ENCODE measurements around the gene TPSD1. TPM values are rescaled to one million over a fixed set of nuclear protein-coding genes. Genes with fewer than 3 reads are reported as not detected.
A peak's percentile ranks its signal among the peaks of the same experiment; 100 is the strongest.
"Not testable (repeated sequence)": the region's sequence is repeated elsewhere in the genome, so short reads cannot be mapped to it uniquely, and the experiment has no call there.

The TPSD1 gene
- total RNA-seq, 1 experiment from 2014 or later: not detected

DNA sequence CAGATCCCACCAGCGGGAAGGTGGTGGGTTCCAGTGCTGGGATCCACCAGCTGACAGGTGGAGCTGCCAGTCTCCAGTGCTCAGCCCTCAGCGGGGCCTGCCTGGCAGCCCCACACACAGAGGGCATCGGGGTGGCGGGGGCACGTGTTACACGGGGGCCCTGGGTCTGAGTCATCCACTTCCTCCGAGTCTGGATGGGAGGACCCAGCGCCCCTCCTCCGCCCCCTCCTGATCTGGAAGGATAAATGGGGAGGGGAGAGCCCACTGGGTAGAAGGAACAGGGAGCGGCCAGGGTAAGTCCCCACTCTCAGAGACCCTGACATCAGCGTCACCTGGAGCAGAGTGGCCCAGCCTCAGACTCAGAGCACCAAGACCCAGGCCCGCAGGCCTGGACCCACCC lies 15.4 kb upstream of the TPSD1 start, which contains the start of gene TPSAB1:
Gene TPSAB1, plus strand, starts transcription at position 270 of the 400 bp plus-strand sequence. CDS start 234 bp downstream, outside the sequence.
- DNase-seq (ENCODE audit: low read depth): not testable (repeated sequence)

- not testable (repeated sequence) for DNase-seq (ENCODE audit: low read depth)
Observed at GRCh38 chr16:1241081-1241480, 14.8 kb upstream of the TPSD1 start.

DNA sequence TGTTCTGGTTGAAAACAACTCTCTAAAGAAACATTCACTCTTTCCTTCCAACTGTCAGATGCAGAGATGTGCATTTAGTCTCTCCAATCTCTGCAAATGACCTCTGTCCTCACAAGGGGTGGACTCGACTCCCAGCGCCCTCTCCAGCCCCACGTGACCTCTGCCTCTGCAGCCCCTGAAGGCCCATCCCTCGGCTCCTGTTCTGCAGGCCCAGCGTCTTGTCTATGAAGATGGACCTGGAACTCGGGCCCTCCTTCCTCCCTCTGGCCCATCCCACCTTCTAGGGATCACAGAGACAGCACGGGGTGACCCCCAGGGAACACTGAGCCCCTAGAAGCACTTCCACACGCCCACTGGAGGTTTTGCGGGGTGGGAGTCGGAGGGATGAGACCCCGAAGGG lies 12.5 kb upstream of the TPSD1 start:
- DNase-seq (ENCODE audit: low read depth): not testable (repeated sequence)

DNA sequence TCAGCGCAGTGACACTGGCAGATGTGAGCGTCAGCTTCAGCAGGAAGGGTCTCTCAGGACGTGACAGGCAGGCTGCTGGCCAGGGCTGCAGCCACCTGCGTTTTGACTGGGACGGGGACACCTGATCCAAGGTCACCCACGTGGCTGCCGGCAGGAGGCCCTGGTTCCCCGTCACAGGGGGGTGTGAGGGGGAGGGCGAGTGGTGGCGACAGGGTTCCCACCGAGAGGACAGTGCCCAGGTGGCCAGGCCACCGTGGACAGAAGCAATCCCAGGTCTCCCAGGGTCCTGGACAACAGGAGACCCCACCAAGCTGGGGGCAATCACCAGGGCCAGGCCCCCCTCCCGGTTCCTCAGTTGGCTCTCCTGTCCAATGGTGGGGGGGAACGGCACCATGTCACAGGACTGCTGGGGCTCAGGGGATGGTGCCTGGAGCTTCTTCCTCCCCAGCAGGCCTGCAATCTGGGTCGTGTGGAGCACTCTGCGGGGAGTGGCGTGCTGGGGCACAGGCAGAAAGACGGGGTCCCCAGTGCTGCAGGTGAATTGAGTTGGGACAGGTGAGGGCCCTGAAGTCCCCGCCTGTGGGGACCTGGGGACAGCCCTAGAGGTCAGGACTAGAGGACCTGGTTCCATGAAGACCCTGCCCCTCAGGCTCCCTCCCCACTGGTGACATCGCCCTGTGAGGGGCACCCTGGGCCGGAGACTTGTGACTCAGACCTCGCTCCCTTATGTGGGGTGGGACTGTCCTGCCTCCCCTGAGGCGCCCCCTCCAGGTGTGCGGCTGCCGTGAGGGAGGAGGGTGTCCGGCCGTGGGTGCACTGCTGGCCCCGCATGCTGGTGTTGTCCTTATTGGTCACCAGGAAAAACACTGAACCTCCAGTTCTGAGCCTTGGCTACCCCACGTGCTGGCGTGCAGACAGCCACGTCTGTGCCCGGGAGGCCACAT lies 11.7 kb upstream of the TPSD1 start:
- not testable (repeated sequence) for DNase-seq (ENCODE audit: low read depth)

DNA sequence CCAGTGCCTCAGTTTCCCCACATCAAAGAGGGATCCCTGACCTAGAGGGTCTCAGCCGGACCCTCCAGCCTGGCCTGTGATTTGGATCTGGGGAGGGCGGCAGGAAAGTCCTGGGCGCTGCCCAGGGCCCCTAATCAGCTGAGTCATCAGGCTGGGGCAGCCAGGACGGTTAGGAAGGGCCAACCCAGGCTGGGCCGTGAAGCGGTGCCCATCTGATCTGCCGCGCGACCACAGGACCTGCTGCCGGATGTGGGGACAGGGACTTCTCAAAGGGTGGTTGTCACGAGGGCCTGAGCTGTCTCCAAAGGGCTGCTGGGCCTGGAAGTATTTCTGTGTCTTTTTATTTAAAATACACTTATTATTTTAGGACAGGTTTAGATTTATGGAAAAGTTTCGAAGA lies 11.0 kb upstream of the TPSD1 start:
- peak; percentile 34 for DNase-seq (ENCODE audit: low read depth)

DNA sequence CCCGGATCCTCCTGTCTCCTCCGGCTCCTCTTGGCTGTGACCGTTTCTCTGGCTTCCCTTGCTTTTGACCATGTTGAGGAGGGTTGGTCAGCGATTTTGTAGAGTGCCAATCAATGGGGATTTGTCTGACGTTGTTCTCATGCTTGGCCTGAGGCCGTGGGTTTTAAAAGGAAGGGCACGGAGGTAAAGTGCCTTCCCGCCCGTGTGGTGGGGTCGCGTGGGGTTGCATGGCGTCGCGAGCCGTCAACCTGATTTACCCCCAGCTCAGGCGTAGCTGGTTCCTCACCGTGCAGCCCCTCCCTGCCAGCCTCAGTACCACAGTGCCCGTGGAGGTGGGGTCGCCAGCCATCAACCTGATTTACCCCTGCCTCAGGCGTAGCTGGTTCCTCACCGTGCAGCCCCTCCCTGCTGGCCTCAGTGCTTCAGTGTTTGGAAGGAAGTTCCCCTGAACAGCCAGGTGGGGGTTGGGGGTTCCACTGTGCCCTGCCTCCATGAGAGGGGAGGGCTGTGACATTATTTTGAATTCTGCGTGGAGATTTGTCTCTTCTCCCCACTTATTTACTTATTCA lies 10.3 kb upstream of the TPSD1 start:
- DNase-seq (ENCODE audit: low read depth): no peak

GRCh38 chr16:1247903-1248537 lies 7.8 kb upstream of the TPSD1 start:
- not testable (repeated sequence) for DNase-seq (ENCODE audit: low read depth)

DNA sequence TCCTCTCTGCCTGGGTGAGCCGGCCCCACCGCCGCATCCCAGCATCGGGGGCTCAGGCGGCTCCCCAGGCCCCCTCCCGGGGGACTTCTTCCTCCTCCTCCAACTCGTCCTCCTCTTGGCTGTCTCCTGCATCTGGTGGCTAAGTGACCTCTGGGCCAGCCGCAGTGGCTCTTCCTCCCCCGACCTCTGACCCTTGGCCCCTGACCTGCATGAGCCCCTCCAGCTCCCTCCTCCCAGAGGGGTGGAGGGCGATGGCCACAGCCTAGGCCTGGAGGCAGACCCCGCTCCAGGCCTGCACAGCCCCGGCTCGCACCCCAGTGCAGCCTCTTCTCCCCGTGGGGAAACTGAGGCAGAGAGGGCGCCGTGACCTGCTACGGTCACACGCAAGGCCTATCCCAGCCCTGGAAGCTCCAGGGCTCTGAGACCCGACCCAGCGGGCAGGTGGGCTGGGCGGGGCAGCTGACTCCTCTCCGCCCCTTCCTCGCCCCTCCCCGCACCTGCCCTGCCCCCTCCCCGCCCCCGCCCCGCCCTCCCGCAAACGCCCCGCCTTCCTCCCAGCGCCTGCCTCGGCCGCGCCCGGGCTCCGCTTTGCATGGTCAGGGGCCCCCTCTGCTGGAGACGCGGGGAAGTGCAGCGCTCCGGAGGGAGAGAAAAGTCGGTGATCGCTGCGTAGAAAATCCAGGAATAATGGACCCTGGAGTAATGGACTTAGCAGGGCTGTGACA lies 6.7 kb upstream of the TPSD1 start:
- DNase-seq (ENCODE audit: low read depth): not testable (repeated sequence)

DNA sequence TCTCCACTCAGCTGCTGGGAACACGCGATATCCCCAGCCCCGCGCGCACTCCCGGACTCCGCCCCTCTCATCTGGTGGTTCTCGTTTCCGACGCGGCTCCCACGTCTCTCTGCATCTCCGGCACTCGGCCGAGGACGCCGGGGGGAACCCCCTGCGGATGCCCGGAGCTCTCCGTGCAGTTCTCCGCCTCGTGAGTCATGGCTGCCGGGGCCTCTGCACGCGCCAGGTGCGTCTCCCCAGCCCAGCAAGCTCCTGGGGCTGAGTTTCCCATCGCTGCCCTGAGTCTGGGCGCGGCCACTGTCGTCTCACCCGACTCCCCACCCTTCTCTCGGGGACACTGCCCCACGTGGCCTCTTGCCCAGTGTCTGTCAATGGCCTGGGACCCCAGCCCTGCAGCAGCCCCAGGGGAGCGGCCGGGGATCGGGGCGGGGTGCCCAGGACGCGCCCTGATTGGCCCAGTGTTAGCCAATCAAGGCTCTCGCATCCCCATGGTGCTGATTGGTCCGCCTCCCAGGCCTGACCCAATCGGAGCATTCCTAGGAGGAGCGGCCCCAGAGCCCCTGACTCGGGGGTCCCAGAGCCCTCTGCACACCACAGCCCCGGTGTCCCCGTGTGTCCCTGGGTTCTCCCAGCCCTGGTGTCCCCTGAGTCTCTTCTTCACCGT lies 2.0 kb upstream of the TPSD1 start:
- not testable (repeated sequence) for DNase-seq (ENCODE audit: low read depth)

- DNase-seq (ENCODE audit: low read depth): not testable (repeated sequence)
Observed at GRCh38 chr16:1254821-1255220, 1.0 kb upstream of the TPSD1 start.

GRCh38 chr16:1256296-1256873 lies 516 bp downstream of the TPSD1 start:
- DNase-seq (ENCODE audit: low read depth): not testable (repeated sequence)

- no peak for DNase-seq (ENCODE audit: low read depth)
Observed at GRCh38 chr16:1256874-1257322, 1.0 kb downstream of the TPSD1 start.

- no peak for DNase-seq (ENCODE audit: low read depth)
Observed at GRCh38 chr16:1257561-1258224, 1.8 kb downstream of the TPSD1 start.

- no peak for DNase-seq (ENCODE audit: low read depth)
Observed at GRCh38 chr16:1258225-1258600, 2.3 kb downstream of the TPSD1 start.

DNA sequence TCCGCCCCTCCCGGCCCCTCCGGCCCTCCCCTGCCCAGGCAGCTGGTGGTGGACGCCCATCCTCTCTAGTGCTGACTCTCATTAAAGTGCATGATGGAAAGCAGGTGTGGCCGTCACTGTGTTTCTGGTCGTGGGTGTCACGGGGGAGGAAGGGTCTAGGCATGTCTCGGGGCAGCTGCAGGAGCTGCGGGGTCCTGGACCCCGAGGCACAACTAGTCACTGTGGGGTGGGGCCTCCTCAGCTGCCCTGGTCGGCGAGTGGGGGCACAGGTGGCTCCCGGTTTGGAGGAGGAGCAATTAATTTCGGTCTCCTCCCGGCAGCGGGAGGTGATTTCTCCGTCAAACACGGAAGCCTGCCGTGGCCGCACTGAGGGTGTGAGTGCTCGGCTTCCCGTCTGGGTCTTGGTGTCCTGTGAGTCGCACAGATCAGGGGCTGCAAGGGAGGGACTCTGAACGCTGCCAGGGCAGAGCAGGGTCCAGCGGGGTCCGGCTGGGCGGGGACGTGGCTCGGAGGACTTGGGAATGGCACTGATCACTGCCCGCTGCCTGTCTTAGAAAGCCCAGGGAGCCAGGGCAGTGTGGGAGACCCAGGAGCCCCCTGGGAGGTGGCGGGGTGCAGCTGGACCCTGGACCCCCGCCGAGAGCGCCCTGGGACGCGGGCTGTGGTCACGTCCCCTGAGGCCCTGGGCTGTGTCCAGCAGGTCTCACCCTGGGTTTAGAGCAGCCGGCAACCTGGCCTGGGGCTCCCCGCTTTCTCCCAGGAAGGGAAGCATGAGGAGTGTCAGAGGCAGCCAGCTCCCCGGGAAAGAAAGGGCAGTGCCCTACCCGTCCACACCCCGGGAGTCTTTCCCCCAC lies 3.3 kb downstream of the TPSD1 start:
- no peak for DNase-seq (ENCODE audit: low read depth)

GRCh38 chr16:1259760-1260068 lies 3.8 kb downstream of the TPSD1 start:
- no peak for DNase-seq (ENCODE audit: low read depth)

- no peak for DNase-seq (ENCODE audit: low read depth)
Observed at GRCh38 chr16:1260101-1260680, 4.3 kb downstream of the TPSD1 start.

GRCh38 chr16:1261131-1261892 lies 5.4 kb downstream of the TPSD1 start:
- no peak for DNase-seq (ENCODE audit: low read depth)
